Measurements from ENCODE around the gene MT1M. TPM values are rescaled to one million over a fixed set of nuclear protein-coding genes. Genes with fewer than 3 reads are reported as not detected.
A peak's percentile ranks its signal among the peaks of the same experiment; 100 is the strongest.

MT1M gene
- total RNA-seq, 3 donors from 2014 or later (not counting 1 experiment from before 2014, with no cell fraction given): not detected

DNA sequence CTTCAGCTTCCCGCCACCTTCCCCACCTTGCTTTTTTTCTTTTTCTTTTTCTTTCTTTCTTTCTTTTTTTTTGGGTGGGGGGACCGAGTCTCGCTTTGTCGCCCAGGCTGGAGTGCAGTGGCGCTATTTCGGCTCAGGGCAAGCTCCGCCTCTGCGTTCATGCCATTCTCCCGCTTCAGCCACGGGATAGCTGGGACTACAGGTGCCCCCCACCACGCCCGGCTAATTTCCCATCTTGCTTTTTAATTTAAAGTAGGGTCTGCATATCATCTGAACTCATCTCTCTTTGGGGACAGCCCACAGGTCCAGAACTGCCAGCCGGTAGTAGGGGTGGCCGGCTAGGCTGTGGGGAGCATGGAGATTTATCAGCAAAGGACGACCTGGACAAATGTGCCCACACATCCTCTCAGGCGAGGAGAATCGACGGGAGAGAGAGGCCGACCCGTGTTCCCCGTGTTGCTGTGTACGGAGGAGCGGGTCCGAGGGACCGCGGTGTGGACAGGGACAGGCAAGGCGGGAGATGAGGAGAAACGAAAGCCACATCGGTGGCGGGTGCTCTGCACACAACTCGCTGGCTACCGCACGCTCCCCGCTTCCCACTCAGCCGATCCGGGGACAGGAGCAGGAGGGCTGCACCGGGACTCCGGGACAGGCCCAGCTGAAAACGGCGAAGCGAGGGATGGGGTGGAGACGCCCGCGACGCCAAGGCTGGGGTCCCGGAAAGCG, 2.4 kb downstream of the MT1M start:
- Histone ChIP-seq H3K4me1 (ENCODE audit: control insufficient read depth, insufficient read depth, low read length) (peaks cover 24% of the 10 kb centered on the region), H3K27me3 (ENCODE audit: control insufficient read depth, insufficient read depth, low read length) (peaks cover 56% of the 10 kb centered on the region), H3K27ac (ENCODE audit: low read length) (no peak overlapping the region), H3K9me3 (ENCODE audit: control insufficient read depth, insufficient read depth, low read length) (no peaks in the 10 kb centered on the region), H3K4me3 (ENCODE audit: low read length) (no peak overlapping the region), H3K36me3 (ENCODE audit: control insufficient read depth, insufficient read depth, low read length) (no peaks in the 10 kb centered on the region)
- H3K4me1 Mint-ChIP-seq: peaks cover 11 to 15% of the 10 kb centered on the region in 2 donors
- intact Hi-C loops (cut with micrococcal nuclease): no loop called here
- H3K9me3 Mint-ChIP-seq: no peaks in the 10 kb centered on the region
- TF ChIP-seq, protein P1, sequence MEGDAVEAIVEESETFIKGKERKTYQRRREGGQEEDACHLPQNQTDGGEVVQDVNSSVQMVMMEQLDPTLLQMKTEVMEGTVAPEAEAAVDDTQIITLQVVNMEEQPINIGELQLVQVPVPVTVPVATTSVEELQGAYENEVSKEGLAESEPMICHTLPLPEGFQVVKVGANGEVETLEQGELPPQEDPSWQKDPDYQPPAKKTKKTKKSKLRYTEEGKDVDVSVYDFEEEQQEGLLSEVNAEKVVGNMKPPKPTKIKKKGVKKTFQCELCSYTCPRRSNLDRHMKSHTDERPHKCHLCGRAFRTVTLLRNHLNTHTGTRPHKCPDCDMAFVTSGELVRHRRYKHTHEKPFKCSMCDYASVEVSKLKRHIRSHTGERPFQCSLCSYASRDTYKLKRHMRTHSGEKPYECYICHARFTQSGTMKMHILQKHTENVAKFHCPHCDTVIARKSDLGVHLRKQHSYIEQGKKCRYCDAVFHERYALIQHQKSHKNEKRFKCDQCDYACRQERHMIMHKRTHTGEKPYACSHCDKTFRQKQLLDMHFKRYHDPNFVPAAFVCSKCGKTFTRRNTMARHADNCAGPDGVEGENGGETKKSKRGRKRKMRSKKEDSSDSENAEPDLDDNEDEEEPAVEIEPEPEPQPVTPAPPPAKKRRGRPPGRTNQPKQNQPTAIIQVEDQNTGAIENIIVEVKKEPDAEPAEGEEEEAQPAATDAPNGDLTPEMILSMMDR (IDR thresholded peaks at IDR 0.05): no peak
- no peak overlapping the region for H3K4me3 Mint-ChIP-seq
- H3K27ac Mint-ChIP-seq: no peak overlapping the region
- 8% methylated on average over 45 of the region's 47 CpGs for WGBS (ENCODE audit: insufficient coverage)
- DNase-seq: peak in 1 of 2 donors; percentile 18
- ATAC-seq: no peak
- no peaks in the 10 kb centered on the region for H3K36me3 Mint-ChIP-seq
- H3K27me3 Mint-ChIP-seq (ENCODE audit: low read depth in 2 of 2): peaks cover 76 to 77% of the 10 kb centered on the region in 2 donors

GRCh38 chr16:56635441-56635967, 3.0 kb downstream of the MT1M start:
- Histone ChIP-seq H3K27ac (ENCODE audit: low read length) (no peak overlapping the region), H3K9me3 (ENCODE audit: control insufficient read depth, insufficient read depth, low read length) (no peaks in the 10 kb centered on the region), H3K27me3 (ENCODE audit: control insufficient read depth, insufficient read depth, low read length) (peaks cover 56% of the 10 kb centered on the region), H3K4me3 (ENCODE audit: low read length) (no peak overlapping the region), H3K4me1 (ENCODE audit: control insufficient read depth, insufficient read depth, low read length) (peaks cover 24% of the 10 kb centered on the region), H3K36me3 (ENCODE audit: control insufficient read depth, insufficient read depth, low read length) (no peaks in the 10 kb centered on the region)
- Mint-ChIP-seq H3K9me3 (no peaks in the 10 kb centered on the region), H3K27ac (no peak overlapping the region), H3K36me3 (no peaks in the 10 kb centered on the region), H3K4me1 (peaks cover 11 to 15% of the 10 kb centered on the region in 2 donors), H3K4me3 (no peak overlapping the region), H3K27me3 (ENCODE audit: low read depth in 2 of 2) (peaks cover 76 to 77% of the 10 kb centered on the region in 2 donors)
- TF ChIP-seq, protein P1 (IDR thresholded peaks at IDR 0.05): no peak
- no peak for ATAC-seq
- DNase-seq: peak in 1 of 2 donors; percentile 26
- 4% methylated on average over 40 of the region's 40 CpGs for WGBS (ENCODE audit: insufficient coverage)
- intact Hi-C loops (cut with micrococcal nuclease): no loop called here

GRCh38 chr16:56636616-56637413, 4.4 kb downstream of the MT1M start:
- H3K9me3 ChIP-seq (ENCODE audit: control insufficient read depth, insufficient read depth, low read length): no peaks in the 10 kb centered on the region
- DNase-seq: no peak
- no peak overlapping the region for H3K4me3 ChIP-seq (ENCODE audit: low read length)
- Mint-ChIP-seq H3K4me1 (peaks cover 8 to 12% of the 10 kb centered on the region in 2 donors), H3K9me3 (no peaks in the 10 kb centered on the region), H3K4me3 (no peak overlapping the region), H3K36me3 (no peaks in the 10 kb centered on the region), H3K27ac (no peak overlapping the region), H3K27me3 (ENCODE audit: low read depth in 2 of 2) (peaks cover 67 to 74% of the 10 kb centered on the region in 2 donors)
- peaks cover 52% of the 10 kb centered on the region for H3K27me3 ChIP-seq (ENCODE audit: control insufficient read depth, insufficient read depth, low read length)
- intact Hi-C loops (cut with micrococcal nuclease): no loop called here
- TF ChIP-seq, protein P1 (IDR thresholded peaks at IDR 0.05): no peak
- no peak for ATAC-seq
- no peaks in the 10 kb centered on the region for H3K36me3 ChIP-seq (ENCODE audit: control insufficient read depth, insufficient read depth, low read length)
- no peak overlapping the region for H3K27ac ChIP-seq (ENCODE audit: low read length)
- WGBS (ENCODE audit: insufficient coverage): 31% methylated on average over 9 of the region's 9 CpGs
- peaks cover 24% of the 10 kb centered on the region for H3K4me1 ChIP-seq (ENCODE audit: control insufficient read depth, insufficient read depth, low read length)

Measured in natural killer cell (primary cell).